ENCODE measurements around the gene RPGR.

GRCh38 chrX:38285649-38286048, 41.7 kb downstream of the RPGR start:
- TF ChIP-seq CTCF (conservative IDR thresholded peaks at IDR 0.05) (no peak), EZH2 (IDR thresholded peaks at IDR 0.05; ENCODE audit: low read depth) (no peak)
